ENCODE data around the gene PGS1.
"Not testable (repeated sequence)": the region's sequence is repeated elsewhere in the genome, so short reads cannot be mapped to it uniquely, and the experiment has no call there.

PGS1 gene, protein sequence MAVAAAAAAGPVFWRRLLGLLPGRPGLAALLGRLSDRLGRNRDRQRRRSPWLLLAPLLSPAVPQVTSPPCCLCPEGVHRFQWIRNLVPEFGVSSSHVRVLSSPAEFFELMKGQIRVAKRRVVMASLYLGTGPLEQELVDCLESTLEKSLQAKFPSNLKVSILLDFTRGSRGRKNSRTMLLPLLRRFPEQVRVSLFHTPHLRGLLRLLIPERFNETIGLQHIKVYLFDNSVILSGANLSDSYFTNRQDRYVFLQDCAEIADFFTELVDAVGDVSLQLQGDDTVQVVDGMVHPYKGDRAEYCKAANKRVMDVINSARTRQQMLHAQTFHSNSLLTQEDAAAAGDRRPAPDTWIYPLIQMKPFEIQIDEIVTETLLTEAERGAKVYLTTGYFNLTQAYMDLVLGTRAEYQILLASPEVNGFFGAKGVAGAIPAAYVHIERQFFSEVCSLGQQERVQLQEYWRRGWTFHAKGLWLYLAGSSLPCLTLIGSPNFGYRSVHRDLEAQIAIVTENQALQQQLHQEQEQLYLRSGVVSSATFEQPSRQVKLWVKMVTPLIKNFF

DNA sequence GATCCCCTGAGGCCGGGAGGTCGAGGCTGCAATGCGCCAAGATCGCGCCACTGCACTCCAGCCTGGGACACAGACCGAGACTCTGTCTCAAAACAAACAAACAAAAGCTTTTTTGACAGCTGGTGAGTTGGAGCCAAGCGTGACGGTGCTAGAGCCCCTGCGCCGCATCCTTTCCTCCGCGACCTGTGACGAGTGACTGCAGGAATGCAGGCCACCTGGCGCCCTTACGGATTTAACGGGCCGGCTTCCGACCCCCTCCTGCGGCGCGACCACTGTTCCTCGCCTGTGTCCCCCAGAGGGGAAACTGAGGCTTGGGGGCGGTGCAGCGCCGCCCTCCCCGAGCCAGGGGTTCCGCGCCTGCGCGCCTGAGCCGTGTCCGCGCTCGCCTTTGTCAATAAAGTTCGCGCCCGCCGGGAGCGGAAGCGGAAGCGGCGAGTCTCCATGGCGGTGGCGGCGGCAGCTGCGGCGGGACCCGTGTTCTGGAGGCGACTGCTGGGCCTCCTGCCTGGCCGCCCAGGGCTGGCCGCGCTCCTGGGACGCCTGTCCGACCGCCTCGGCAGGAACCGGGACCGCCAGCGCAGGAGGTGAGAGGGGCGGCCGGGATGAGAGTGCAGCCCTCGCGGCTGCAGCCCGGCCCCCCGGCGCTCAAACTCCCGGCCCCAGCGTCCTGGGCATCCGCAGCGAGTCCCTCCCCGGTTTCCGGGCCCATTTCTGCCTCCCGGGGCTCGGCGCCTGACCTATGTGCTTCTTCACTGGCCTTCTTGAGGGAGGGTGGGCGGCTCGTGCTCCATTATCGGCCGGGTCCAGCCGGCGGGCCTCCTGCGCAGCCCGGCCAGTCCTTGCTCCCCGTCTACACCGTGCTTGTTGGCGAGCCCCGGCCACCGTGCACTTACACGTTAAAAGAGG, at the start of gene PGS1:
PGS1 (plus strand) TSS at position 425 of the 906 bp plus-strand sequence; CDS start at position 442, 17 bp downstream.
- in situ Hi-C loops (cut with MboI; ENCODE audit: low sequenced_read_pairs) = no loop called here

DNA sequence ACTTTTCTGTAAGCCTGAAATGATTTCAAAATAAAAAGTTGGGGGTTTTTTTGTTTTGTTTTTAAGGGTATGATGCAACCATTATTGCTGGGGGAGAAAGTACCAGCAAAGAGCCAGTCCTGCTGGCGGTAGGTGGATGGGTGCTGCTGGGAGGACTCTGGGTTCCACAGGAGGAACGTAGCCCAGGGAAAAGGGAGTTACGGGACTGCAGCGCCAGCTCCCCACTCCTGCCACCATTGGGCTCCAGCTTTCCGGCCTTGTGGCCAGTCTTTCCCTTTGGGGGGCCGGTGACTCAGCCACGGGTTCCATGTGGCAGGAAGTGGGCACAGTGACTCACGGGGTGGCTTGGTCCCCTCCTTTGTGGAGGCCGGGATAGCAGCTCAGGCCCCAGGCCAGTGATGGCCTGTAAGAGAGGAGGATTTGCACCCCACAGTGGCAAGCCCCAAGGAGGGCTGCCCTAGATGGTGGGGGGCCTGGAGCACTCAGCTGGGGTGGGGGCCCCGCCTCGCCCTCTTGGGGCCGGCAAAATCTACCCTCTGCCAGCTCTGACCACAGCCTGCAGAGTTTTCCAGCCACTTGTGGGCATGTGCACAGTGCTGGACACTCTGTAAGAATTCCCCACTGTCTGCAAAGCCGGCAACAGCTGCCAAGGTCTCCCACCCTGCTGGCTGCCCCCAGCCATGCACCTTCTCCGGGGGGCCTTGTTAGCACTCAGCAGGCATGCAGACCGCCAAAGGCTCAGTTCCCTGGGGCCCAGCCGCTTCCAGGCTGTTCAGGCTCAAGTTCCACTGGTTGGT, 49.0 kb upstream of the PGS1 start:
- in situ Hi-C loops (cut with MboI; ENCODE audit: low sequenced_read_pairs) = no loop called here

DNA sequence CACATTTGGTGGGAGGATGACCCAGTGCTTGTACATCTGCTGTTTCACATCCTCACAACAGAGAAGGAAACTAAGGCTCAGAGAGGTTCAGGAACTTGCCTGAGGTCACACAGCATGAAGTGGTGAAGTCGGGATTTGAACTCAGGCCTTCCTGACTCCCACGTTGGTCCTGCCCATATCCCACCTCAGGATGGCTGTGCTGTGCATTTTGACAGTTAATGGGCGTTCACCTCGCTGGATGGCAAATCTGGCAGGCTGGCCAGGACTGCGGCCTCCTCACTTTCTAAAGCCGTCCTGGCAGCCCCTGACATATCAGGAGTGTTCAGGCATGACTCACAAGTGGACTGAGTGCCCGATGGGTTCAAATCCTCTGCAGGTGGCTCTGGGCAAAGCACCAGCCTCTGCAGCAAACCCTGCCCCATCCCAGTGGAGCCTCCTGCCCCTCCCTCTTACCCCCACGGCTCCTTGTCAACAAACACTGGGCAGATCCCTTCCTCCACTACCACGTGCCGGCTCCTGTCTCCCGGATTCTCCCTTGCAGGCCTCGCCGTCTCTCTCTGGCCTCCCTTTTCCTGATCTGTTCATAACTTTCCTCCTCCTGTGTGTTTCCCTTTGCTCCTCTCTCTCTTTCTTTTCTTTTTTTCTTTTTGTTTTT, 47.8 kb upstream of the PGS1 start:
- in situ Hi-C loops (cut with MboI; ENCODE audit: low sequenced_read_pairs) = no loop called here

DNA sequence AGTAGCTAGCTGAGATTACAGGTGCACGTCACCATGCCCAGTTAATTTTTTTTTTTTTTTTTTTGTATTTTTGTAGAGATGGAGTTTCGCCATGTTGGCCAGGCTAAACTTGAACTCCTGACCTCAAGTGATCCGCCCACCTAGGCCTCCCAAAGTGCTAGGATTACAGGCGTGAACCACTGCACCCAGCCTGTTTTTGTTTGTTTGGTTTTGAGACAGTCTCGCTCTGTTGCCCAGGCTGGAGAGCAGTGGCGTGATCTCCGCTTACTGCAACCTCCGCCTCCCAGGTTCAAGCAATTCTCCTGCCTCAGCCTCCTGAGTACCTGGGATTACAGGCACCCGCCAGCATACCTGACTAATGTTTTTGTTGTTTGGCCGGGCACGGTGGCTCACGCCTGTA, 47.1 kb upstream of the PGS1 start:
- in situ Hi-C loops (cut with MboI; ENCODE audit: low sequenced_read_pairs) = not testable (repeated sequence)

DNA sequence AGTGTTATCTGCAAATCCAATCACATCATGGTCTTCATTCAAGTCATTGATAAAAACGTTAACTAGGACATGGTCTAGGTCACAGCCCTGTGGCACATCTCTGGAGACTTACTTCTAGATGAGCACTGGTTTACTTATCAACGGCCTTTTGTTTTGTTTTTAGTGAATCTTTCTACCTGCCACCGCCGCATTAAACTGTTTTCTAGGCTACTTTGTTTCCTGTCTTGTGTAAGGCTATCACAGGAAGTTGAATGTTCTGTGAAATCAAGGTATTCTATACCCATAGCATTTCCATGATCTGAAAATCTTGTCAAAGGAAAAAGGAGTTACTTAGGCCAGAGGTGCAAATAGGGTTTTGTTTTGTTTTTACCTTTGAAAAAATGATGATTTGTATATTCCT, 45.5 kb upstream of the PGS1 start:
- in situ Hi-C loops (cut with MboI; ENCODE audit: low sequenced_read_pairs) = no loop called here

DNA sequence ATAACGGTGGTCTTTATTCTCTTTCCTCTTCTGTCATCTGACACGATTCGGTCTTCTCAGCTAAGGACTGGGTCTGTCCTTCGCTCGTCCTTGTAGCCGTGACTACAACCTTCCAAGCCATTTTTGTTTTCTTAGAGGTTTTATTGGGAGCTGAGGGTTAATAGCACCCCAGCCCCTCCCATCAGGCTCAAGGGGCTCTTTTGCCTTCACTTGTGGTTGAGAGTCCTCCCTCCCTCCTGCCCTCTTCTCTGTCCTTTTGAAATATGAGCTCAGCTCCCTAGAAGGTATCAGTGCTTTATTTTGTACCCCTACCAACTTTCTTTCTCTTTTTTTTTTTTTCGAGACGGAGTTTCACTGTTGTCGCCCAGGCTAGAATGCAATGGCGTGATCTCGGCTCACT, 43.2 kb upstream of the PGS1 start:
- in situ Hi-C loops (cut with MboI; ENCODE audit: low sequenced_read_pairs) = no loop called here

DNA sequence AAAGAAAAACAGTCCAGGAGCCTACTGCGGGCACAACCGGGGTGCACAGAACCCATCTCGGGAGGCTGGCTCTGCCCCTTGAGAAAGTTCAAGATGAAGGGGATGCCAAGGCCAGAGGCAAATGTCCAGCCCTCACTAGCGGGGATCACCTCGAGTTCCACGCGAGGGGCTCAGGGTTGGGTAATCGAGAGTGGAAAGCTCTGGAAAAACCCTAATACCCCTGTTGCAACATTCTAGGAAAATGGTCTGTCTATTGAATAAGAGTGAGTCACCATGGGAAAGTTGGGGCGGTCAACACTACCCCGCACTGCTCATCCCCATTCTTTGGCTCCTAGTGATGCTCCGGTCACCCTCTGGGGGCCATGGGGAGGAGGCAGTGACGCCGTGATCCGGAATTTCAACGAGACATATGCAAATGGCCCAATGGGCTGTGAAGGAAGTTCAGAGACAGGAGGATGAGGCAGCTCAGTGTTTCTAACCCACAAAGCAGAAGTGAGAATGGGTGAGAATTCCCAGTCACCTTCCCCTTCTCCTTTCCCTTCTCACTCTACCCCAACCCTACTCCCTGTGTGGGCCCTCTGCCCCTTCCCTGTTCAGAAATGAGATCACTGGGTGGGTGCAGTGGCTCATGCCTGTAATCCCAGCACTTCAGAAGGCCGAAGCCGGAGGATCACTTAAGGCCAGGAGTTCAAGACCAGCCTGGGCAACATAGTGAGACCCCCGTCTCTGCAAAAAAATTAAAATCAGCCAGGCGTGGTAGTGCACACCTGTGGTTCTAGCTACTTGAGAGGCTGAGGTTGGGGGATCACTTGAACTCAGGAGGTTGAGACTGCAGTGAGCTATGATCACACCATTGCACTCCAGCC, 41.0 kb upstream of the PGS1 start:
- in situ Hi-C loops (cut with MboI; ENCODE audit: low sequenced_read_pairs) = no loop called here

DNA sequence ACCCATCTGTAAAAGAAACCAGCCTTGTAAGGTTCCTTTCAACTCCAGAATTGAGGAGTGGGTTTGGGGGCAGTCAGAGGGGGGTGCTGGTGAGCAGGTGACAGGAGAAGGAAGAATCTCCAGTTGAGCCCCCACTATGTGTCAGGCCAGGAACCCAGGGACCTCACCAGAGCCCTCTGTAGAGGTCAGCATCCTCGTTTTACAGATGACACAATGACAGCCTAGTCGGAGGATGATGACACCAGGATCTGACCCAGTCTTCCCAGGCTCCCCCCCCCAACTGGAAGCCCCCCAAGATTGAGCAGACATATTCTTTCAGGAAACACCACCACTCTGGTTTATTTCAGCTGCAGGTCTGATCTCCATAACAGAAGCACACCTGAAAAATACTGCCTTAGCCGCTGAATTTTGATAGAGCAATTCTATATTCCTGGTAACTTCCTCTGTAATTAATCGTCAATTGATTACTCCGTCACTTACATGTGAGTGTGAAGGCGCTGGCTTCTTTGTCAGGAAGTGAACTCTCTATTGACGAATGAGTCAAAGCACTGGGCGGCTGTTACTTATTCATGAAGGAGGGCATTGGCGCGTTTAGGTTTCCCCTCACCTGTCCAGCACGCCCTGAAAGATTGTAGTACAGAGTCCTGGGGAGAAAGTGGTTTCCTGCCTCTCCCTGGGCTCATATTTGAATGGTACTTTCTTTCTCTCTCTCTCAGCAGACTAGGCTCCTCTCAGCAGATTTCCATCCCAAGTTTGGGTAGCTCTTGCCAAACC, 39.8 kb upstream of the PGS1 start:
- in situ Hi-C loops (cut with MboI; ENCODE audit: low sequenced_read_pairs) = no loop called here

DNA sequence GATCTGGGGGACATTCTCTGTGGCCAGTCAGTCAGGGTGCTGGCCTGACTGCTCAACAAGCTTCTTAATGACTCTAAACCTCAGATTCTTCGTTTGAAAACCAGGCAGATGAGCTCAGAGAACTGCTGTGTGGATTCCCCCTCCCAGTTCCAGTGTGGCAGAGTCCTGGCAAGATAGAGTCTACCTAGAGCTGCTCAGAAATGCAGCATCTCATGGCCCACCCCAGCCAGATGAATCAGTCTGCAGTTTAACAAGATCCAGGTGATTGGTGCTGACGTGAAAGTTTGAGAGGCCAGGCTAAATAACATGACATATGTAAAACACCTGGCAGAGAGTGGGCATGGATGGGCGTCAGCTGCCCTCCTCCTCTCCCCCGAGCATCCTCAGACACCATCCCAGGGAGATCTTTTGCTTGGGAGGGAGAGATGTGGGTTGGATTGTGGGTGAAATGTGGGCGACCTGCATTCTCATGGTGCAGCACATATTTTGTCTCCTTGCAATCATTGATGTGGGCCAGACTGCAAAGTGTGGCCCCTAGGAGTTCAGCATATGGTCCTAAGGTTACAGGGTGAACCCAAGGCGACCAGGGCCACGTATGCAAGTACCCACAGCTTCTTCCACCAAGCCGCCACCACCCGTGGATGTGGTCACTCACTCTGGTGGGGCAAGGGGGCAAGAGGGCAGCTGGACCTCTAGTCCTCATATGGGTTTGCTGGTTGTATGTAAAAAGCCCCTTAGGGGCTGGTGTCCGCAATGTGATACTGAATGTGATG, 38.1 kb upstream of the PGS1 start:
- in situ Hi-C loops (cut with MboI; ENCODE audit: low sequenced_read_pairs) = no loop called here

DNA sequence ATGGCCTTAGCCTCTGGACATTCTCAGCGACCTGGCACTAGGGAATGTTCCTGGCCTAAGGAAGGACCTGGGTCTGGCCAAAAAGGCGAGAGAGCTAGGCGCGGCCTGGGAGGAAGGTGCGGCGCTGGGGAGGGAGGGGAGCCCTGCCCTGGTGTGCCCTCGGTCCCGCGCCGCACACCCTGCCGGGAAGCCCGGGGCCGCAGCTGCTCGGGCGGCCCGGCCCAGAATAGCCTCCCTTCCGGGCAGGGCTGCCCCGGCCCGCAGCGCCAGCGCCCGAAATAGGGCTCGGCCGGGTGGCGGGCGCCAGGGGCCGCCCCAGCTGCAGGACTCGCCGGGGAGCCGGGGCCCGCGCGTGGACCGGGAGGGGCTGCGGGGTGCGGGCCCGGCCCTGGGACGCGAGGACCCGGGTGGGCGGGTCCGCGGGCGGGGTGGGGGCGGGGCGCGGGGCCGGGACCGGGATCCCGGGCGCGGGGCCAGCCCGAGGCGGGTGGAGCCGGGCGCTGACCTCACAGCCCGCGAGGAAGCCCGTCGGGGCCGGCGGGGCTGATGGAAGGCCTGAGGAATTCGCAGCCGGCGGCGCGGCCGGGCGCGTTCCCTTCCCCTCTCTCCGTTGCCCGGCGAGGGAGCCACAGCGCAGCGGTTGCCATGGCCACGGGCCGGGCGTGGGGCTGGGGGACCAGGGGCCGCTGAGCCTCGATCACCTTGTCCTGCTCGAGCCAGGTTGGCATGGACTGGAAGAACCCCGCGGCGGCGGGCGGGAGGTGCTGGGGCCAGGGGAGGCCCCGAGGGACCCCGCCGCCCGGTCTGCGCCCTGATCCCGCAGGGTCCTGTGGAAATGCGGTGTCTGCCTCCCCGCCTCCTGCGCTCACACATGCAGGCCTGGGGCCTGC, 36.6 kb upstream of the PGS1 start:
- in situ Hi-C loops (cut with MboI; ENCODE audit: low sequenced_read_pairs) = no loop called here

DNA sequence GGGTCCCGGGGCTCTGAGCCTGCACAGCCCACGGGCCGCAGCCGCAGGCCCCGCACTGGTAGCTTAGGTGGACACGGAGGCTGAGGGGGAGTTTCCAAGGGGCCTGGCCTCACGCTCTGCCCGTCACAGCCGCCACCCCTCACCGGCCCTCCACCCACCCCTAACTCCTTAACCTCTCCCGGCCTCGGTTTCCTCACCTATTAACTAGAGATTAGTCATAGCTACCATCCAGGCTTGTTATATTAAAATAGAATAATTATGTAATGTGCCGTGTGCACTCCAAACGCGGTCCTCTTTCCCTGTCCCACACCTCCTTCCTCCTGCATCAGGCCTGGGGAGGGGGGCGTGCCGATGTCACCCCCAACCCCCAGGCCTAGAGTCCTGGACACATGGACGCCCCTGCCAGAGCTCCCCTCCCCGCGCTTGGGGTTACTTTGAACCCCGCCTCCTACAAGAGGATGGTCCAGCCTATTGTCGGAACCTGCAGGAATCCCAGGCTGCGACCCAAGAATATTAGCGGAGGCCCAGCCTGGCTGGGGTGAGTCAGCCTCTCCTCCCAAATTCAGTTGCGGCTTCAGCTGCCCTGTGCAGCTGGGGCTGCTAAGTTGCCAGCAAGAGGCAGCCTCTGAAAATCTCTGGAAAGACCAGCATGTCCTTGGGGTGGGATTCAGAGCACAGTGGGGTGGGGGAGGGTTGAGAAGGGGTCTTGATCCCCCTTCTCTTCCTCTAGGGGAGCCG, 35.8 kb upstream of the PGS1 start:
- in situ Hi-C loops (cut with MboI; ENCODE audit: low sequenced_read_pairs) = no loop called here

DNA sequence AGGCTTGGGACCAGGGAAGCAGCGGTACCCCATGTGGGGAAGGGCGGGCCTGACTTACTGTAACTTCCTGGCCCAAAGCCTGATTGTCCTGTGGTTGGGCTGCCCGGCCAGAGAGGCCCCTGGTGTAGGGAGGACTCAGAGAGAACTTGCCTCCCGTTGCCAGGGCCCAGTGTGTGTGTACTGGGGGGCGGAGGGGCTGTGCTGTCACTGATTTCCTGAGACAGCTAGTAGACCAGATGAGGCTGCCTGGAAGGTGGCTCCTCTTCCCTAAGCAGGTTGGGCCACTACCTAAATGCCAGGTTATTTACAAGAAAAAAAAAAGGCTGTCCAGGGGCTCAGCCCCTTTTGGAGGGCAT, 35.3 kb upstream of the PGS1 start:
- in situ Hi-C loops (cut with MboI; ENCODE audit: low sequenced_read_pairs) = no loop called here

DNA sequence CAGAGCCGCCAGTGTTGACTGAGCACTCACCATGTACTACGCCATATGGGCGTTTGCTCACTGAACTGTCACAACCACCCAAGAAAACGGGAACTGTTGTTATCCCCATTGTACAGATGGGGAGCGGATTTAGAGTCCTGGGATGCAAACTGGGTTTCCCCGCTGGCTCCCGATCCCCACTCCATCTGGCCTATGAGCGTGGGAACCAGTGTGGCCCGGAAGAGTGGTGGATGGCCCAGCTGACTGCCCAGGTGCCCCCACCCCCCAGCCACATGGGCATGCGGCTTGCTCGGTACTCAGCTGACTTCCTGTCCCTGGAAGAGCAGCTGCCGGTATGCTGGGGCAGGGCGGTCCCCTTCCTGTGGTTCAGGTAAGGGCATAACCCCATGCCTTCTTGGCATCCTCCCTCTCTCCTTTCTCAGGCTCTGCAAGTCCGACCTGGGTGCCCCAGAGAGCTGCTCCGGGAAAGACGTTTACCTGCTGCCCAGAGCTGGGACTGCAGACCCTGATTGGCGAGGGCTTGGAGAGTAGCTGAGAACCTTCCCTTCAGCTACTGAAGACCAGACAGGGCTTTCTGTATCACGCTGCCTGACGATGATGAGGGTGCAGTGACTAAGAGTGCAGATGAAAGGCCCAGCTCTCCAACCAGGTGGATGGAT, 34.8 kb upstream of the PGS1 start:
- in situ Hi-C loops (cut with MboI; ENCODE audit: low sequenced_read_pairs) = no loop called here

DNA sequence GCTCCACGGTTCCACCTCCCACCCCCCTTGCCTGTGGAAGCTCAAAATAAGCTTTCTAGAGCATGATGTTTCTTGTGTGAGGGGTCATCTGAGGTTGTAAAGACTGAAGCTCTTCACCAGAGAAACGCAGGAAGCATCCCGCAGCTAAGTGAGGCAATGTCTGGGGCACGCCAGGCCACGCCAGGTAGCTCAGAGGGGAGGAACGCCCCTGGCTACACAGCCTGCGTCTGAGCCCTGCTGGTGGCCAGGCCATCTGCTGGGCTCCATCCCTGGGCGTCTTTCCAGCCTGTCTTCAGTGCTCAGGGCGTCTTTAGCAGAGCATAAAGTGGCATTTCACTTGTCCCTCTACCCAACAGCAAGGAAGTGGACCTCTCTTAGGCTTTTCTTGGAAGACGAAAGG, 33.8 kb upstream of the PGS1 start:
- in situ Hi-C loops (cut with MboI; ENCODE audit: low sequenced_read_pairs) = no loop called here

DNA sequence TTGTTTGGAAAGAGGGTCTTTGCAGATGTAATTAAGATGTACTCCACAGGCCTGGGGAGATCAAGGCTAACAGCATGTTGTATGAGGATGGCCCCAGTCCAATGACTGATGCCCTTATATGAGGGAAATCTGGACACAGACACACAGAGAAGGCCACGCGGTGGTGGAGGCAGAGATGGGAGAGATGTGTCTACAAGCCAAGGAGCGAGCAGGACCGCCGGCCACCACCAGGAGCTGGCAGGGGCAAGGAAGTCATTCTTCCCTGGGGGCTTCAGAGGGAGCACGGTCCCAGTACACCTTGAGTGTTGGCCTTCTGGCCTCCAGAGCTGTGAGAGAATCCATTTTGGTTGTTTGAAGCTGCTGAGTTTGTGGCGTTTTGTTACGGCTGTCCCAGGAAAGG, 33.3 kb upstream of the PGS1 start:
- in situ Hi-C loops (cut with MboI; ENCODE audit: low sequenced_read_pairs) = no loop called here

All from HL-60/S4 treated with phorbol 12-myristate 13-acetate at 8.2 ng/mL for 4 days and 3 days (cell line).